ENCODE measurements around the gene PIMREG.

PIMREG gene

DNA sequence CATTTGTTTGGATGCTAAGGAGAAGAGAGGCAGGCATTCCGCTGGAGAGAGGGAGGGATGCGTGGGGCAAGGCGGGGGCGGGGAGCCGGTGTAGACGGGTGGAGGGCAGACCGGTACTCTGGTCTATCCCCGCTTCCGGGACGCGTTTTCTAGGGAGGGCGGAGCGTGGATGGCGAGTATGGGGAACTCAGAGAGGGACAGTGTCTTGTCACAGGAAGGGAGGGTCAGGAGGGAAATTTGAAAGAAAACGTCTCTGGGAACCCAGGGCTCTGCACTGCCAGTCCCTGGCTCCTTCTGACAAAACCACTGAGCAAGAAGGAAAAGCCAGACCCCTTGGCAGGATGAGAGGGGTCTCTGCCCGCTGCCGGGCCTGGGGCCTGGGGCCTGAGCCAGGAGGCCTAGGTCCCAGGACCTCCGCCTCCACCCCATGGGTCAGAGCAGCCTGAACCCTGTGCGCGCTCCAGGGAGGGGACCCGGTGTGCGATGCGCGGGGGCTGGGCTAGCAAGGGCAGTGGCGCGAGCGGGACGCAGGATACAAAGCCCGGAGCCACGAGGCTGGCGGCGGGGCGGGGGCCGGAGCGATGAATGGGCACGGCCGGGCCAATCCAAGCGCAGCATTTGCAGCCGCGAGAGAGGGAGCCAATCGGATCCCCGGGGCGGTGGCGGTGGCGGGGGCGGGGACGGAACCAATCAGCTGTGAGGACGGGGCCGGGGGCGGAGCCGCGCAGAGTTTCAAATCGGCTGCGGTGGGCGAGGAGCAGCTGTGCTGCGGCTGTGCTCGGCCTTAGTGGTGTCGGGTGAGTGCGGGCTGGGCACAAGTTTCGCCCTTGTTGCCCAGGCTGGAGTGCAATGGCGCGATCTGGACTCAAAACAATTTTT is at the start of gene PIMREG:
Gene PIMREG (plus strand): TSS at position 764 of the 879 bp plus-strand sequence. CDS start 656 bp downstream, outside the sequence.
- DNase-seq = peak; percentile 89

- DNase-seq = no peak
Observed at GRCh38 chr17:6398955-6399354, 45.3 kb upstream of the PIMREG start.

DNA sequence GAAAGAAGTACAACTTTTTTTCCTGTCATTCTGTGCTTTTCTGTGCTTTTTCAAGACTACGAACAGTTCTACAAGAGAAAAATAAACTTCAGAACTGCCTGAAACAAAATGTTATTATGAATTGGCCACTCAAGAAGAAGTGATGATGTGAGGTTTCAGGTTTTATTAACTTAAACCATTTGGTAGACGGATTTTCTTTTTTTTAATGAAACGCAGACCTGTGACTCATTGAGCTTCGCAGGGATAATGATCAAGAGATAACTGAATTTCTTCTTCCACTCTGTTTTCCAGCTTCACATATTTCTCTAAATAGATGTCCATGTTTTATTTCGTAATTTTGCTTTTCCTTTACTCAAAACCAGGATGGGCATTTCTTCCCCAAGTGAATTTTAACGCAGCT is 42.0 kb upstream of the PIMREG start:
- DNase-seq = no peak

GRCh38 chr17:6408276-6408675 is 36.0 kb upstream of the PIMREG start:
- no peak for DNase-seq

GRCh38 chr17:6408735-6409134 is 35.5 kb upstream of the PIMREG start:
- DNase-seq = no peak

GRCh38 chr17:6413065-6413464 is 31.2 kb upstream of the PIMREG start:
- DNase-seq = peak; percentile 42

GRCh38 chr17:6415616-6416015 is 28.6 kb upstream of the PIMREG start:
- no peak for DNase-seq

GRCh38 chr17:6420173-6420641 is 24.0 kb upstream of the PIMREG start:
- DNase-seq = no peak

DNA sequence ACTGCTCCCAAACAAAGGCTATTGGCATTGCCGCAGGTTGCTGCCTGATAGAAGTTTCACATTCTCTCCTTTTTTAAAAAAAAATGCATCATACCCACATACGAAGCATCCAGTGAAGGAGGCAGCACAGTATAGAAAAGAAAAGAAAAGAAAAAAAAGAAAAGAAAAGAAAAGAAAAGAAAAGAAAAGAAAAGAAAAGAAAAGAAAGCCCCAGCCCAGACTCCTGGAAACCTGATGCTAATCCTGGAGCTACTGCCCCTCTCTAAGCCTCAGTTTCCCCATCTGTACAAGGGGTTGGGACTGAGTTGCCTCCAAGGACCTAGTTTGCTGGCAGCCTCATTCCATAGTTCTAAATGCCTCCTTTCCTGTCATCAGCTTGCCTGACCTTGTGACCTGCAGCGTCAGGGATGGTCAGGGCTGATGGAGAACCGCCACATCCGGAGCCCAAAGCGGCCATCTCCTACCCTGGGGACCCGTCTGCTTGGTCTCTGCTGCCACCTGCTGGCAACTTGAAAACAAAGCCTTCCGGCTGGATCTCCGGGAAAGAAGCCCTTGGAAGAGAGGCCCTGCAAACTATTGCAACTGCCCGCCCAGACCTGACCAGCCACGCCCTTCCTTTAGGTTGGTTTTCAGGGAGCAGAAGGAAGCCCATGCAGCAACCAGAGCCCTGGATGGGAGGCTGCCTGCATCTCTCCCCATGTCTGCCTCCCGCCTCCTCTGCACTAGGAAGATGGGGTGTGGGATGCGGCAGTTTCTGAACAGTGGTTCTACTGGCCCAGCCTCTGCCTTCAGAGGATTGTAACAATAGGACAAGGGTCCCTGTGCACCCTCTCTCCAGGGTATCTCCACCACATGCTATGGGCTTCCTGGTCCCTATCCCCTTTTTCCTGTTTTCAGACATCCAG is 22.3 kb upstream of the PIMREG start:
- DNase-seq = peak; percentile 68

DNA sequence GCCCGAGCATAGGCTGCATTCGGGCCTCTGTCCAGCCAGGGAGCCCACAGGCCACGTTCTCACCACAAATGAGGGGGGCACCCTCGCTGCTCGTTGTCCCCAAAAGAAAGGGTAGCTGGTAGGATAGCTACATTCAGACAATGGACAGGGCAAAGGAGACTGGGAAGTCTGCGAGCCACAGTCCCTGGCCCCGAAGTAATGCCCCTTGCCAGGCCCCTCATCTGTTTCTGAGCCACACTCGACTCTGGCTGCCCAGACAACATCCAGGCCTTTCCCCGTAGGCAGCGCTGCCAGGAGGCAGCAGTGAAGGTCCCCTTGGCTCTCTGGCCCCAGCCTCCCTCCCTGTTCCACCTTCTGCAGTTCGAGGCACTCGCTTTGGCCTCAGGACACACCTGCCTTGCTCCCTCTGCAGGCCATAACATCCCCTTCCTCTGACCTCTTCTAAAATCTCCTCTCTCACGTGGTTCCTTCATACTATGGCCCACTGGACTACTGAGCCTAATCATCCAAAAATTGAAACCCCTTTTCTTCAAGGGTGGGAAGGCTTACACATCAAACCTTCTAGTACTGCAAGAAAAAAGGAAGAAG is 21.5 kb upstream of the PIMREG start:
- no peak for DNase-seq

- DNase-seq = no peak
Observed at GRCh38 chr17:6423931-6424330, 20.3 kb upstream of the PIMREG start.

GRCh38 chr17:6425407-6425806 is 18.8 kb upstream of the PIMREG start:
- DNase-seq = no peak

- DNase-seq = no peak
Observed at GRCh38 chr17:6426356-6427101, 17.7 kb upstream of the PIMREG start.

DNA sequence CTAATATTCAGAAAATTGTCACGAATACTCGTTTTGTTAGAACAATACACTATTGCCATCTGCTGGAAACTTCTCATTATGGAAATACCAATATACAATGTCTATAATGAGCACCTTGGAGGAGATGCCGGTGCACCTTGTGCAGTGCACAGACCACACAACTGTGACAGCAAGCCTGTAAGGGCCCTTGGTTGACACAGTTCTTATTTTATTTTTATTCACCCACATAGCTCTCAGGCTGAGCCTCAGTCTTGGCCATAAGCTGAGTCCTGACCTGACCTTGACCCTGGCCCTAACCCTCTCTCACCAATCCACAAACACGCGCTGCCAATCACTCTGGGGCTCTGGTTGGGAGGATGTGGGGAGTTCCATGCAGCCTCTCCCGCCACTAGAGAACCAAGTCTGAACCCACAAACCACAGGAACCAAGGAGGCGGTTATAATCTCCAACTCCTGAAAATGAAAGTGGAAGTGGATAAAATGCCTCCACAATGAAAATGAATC is 16.9 kb upstream of the PIMREG start:
- no peak for DNase-seq

DNA sequence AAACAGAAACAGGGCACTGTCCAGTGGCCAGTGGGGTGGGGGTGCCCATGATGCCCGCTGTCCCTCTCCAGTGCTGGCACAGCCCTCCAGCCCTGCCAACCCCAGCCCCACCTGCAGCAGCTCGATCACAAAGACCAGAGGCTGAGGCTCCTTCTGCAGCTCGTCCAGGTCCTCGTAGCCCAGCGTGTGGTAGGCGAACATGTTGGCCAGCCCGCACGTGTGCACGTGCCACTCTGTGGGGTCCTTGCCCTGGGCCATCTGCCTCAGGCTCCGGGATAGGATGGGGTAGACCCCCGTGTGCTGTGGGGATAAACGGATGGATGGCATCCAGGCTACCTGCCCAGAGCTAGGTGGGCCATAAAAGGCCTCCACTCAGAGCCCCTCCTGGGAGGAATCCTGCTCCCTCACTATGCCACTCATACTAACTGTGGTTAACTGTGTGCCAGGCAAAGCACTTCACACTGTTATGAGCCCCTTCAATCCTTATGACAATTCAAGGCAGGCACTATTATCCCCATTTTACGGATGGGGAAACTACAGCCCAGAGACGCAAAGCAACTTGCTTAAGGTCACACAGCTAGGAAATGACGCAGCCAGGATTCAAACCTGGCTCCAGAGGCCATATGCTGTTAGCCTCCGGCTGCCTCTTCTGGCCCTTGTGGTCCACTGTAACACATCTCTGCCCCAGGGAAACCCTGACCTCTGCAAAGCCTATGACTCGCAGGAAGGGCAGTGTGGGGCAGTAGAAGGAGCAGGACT is 15.9 kb upstream of the PIMREG start:
- DNase-seq = no peak

DNA sequence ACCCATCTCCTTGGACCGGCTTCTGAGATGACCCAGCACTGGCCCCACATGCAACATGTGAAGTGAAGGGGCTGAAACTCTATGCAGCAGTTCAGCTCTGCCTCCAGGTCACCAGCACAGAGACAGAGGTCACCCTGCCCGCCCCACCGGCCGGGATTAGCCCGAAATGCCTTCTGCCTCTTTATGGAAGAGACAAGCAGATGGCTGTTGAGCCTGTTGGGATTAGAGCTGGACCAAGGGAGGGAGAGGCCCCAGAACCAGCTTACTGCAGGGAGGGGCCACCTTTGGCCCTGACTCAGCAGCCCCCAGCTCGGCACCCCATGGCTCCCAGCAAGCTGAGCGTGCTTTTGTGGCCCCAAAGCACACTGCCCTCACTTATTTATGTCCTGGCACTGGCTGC is 15.0 kb upstream of the PIMREG start:
- DNase-seq = no peak

GRCh38 chr17:6430769-6431168 is 13.5 kb upstream of the PIMREG start:
- DNase-seq = no peak

- no peak for DNase-seq
Observed at GRCh38 chr17:6435051-6435450, 9.2 kb upstream of the PIMREG start, which contains the start of gene AIPL1. Gene AIPL1, minus strand, starts transcription at chr17:6435121. Its CDS starts 17 bp downstream, at chr17:6435104.

GRCh38 chr17:6435968-6436367 is 8.3 kb upstream of the PIMREG start:
- peak; percentile 66 for DNase-seq

- DNase-seq = no peak
Observed at GRCh38 chr17:6437466-6437865, 6.8 kb upstream of the PIMREG start.

DNA sequence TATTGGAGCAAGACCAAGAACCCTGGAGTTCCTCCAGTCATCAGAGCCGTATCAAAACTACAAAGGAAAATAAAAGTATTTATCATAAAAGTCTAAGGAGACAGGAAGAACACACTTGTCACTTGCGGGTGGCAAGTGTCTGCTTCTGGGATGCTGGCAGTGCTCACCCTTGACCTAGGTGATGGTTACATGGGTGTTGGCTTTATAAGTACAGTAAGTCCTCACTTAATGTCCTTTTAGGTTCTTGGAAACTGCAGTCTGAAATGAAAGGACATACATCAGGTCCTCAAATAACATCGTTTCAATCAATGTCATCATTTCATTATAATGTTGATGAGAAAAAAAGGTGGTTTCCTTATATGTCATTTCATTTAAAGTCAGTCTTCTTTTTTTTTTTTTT is 6.3 kb upstream of the PIMREG start:
- no peak for DNase-seq
